HG03064 (cell line): ENCODE measurements around the gene TYSND1.
A peak's percentile ranks its signal among the peaks of the same experiment; 100 is the strongest.
"Not testable (repeated sequence)": the region's sequence is repeated elsewhere in the genome, so short reads cannot be mapped to it uniquely, and the experiment has no call there.

Experiments
- ATAC-seq: cut with Tn5 transposase; IDR thresholded peaks from one replicate; pipeline ENCODE4 v1.9.1; 2021; ENCODE audit warnings: low read depth; ENCODE audit not compliant: unreplicated experiment

The TYSND1 gene

DNA sequence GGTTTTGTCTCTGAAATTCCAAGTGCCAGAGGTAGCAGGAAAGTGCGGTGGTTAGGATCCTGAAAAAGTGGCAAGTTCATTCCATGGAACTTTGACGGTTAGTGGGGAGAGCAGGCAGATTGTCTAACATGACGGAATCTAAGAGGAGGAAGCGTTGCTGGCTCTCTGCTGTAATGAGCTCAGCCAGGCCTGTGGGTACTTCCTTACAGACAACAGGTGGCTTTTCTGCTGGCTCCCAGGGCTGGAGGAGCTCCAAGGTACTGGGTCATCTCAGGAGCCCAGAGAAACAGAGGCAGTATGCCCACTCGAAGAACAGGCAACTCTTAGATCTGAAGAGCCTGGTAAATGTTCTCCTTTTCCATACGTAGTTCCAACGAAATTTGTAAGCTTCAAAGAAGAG is 10.8 kb downstream of the TYSND1 start:
- ATAC-seq = no peak

DNA sequence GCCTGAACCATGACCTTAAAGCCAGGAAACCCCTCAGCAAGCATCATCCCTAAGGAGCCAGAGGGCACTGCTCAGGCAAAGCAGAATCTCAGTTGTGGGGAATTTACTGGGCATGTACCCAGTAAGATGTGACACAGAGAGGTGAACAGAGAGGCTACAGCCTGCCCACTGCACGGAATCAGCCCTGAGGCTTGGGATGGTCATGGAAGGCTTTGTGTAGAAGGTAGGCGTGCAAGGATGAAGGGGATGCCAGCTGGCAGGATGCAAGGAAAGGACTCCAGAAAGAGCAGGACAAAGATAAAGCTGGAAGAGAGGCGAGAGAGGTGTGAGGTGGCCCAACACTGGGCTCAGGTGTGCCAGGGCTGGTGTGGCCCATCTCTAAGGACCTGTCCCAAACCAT is 11.5 kb downstream of the TYSND1 start:
- ATAC-seq = no peak

DNA sequence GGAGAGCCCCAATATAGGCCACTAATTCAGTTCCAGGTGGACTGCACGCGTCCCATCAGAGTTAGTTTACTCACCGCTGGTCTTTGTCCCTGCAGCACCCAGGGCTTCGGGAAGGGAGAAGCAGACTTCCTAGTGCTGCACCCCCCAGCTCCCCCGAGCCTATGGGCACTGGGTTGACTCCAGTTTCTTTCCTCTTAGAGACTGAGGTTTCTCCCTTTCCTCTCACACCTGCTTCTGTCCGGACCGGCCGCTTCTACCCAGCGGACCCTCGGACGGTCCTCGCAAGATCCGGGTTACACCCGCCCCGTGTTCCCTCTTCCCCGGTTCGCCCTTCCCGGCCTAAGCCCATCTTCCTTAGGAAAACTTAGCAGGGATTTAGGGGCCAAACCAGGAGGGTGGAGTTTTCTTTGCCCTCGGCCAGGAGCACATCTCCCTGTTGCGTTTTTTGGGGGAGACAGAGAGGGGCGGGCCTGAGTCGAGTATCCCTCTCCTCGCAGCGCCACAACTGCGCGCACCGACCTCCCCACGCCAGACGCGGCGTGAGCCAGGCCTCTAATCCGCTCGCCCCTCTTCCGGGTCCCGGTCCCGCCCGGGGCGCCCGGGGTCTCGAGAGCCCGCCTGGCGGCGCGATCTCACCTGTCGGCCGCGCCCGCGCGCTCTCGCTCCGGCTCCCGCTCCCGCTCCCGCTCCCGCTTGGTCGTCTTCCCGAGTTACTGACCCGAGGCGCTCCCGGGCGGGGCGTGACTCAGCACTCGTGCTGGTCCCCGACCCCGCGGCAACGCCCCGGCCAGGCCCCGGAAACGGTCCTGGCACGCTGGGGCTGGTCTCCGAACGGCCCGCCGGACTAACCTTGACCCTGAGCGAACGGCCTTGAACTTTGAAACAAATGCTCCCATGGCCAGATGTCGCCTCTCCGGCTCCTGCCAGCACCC is 14.1 kb downstream of the TYSND1 start, which contains the start of gene AIFM2:
Gene AIFM2, minus strand, starts transcription at position 728 of the 932 bp plus-strand sequence. CDS start 8,741 bp downstream, outside the sequence.
- peak; percentile 67 for ATAC-seq

DNA sequence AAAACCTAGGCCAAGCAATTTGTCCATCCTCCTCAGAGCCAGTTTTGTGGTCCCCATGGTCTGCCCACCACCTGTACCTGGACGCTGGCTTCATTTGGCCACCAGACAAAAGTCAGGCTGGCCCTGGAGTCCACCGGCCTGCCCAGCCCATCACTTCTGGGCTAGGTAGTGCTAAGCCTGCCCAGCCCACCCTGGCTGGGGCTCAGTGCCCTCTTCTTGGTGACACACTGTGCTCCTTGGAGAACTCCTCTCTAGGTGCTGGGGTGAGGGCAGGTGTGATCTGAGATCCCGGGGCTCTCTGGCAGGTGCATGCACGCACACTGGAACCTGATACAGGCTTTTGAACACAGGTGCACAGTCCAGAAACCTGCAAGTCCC is 15.0 kb downstream of the TYSND1 start:
- no peak for ATAC-seq

DNA sequence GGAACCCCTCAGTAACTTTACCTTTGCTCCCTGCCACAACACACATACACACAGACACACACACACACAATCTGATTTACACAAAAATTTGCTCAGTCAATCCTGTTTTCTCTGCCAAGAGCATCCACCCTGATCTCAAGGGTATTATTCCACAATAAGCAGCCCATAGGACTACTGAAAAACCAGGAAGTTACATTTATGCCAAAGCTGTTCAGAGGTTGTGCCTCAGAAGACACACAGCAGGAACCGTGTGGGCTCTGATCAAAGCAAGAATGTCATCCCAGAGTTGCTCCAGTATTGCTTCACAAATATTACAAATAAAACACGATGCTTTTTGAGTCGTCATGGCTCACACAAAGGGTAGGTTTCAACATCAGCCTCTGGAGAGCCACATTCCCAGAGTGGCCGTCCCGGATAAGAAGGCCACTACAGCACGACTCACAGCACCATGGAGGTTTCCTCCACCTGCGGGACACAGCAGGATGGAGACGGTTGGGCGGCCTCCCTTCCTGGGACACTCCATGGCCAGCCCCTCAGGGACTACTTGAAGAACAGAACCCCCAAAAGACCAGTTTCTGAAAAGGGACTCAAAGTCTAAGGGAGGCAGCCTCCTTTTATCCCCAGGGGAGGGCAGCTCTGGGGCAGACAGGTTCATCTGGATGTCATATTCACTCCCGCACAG is 15.5 kb downstream of the TYSND1 start:
- no peak for ATAC-seq

DNA sequence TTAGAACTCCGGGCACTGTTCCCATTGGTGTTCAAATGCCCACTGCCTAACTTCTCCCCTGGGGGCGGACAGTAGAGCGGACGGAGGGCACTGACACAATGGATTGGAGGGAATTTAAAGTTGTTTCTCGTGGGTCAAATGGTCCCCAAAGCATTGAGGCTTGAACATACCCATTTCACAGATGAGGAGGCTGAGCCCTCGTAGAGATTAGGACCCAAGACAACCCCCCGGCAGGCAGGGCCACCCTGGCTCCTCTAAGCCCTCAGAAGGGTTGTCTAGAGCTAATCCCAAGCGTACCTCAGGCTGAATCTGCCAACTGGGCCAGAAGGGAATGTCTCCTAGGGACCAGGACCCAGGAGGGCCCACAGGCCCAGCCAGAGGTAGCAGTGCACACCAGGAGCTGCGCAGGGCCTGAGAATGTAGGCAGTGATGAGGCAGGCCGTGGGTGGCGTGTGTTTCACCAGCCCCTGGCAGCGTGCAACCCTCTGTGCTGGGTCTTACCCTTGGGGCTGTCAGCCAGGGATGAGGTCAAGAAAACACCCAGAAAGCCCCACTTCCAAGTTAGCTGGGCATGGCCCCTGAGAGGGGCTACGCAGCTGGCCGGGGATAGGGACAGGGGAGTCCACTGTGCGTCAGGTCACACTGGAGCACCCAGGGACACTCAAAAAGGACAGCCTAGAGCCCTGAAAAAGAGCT is 19.7 kb downstream of the TYSND1 start:
- no peak for ATAC-seq

DNA sequence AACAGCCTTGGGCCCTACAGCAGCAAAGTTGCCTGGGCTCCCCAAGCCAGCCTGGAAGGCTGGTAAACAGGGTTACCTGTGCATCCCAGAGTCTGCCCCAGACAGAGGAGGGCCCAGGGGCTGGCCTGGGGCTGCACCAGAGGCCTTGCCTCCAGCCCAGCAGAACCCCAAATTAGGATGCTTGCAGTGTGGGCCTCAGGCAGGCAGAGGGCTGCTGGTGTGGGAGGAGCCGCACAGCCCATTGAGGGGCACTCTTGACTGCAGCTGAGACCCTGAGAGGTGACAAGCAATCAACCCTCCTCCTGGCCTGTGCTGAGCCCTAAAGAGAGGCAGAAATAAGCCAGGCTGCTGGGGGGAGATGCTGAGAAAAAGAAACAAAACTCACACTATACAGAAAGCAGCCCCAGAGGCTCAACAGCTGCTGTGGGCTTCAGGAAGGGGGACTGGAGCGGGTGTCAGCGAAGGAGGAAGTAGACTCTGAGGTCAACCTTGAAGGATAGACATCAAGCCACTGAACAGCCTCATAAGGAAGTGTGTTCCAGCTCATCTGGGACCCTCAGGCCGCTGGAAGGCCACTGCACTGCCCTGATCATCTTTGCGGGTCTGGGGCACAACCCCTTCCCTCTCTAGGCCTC is 20.5 kb downstream of the TYSND1 start:
- ATAC-seq = no peak

DNA sequence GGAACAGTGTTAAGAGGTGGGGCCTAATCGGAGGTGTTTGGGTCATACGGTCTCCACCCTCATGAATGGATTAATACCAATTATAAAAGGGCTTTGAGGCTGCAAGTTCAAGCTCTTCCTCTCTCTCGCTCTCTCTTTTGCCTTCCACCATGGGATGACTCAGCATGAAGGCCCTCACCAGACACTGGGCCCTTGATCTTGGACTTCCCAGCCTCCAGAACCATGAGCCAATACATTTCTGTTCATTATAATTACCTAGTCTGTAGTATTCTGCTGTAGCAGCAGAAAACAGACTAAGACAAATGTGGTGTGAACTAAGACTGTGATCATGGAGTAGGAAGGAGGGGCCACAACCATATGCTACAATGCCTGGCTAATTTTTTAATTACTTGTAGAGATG is 21.6 kb downstream of the TYSND1 start:
- ATAC-seq = no peak

DNA sequence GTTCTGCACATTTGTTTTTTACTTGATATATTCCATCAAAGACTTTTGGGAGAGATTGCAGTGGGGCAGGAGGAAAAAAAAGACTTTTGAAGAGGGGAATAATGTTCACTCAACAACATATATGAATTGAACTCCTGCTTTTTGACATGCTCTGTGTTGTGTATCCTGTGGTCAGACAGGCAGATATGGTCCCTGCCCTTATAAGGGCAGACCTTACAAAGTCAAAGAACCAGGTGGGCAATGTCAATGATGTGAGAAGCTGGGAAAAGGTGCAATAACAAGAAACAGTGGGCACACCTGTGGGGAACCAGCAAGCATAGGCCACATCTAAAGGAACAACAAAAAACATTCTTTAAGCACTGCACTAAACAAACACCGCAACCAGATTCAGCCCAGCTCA is 22.1 kb downstream of the TYSND1 start:
- ATAC-seq = no peak

DNA sequence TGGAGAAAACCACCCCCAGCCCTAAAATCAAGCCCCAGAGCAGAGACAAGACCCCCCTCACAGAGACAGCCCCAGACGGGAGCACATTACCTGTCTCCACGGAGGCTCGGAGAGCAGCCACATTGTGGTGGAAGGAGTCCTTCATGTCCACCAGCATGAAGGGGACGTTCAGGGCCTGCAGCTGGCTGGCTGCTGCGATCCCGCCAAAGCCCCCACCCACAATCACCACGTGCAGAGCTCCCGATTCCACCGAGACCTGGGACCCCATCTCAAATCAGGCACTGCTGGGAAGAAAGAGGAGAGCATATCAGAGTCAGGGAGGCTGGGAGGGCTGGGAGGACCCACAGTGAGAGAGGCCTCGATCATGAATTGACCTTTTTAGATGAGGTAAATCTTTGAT is 22.7 kb downstream of the TYSND1 start:
- no peak for ATAC-seq

DNA sequence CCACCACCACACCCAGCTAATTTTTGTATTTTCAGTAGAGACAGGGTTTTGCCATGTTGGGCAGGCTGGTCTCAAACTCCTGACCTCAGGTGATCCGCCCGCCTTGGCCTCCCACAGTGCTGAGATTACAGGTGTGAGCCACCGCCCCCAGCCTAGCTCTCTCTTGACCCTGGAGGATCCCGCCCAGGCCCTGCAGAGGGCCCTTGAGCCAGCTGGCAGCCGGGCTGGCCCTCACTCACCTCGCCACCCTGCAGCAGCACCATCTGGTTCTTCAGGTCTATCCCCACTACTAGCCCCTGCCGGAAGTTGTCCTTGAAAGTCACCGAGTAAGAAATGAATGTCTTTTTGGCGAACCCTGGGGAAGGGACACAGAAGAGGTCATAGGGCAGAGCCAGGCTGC is 23.3 kb downstream of the TYSND1 start:
- not testable (repeated sequence) for ATAC-seq

DNA sequence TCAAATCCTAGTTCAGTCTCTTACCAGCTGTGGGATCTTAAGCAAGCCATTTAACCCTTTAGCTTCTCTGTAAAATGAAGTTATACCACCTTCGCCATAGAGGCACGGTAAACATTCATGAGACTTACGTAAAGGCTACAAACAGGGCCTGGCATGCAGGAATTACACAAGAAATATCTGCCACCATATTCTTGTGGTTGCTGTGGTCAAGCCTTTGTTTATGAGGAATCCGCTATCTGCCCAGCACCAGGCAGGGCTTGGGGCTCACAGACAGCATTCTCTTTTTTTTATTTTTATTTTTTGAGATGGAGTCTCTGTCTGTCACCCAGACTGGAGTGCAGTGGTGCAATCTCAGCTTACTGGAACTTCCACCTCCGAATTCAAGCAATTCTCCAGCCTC is 23.8 kb downstream of the TYSND1 start:
- ATAC-seq = no peak

DNA sequence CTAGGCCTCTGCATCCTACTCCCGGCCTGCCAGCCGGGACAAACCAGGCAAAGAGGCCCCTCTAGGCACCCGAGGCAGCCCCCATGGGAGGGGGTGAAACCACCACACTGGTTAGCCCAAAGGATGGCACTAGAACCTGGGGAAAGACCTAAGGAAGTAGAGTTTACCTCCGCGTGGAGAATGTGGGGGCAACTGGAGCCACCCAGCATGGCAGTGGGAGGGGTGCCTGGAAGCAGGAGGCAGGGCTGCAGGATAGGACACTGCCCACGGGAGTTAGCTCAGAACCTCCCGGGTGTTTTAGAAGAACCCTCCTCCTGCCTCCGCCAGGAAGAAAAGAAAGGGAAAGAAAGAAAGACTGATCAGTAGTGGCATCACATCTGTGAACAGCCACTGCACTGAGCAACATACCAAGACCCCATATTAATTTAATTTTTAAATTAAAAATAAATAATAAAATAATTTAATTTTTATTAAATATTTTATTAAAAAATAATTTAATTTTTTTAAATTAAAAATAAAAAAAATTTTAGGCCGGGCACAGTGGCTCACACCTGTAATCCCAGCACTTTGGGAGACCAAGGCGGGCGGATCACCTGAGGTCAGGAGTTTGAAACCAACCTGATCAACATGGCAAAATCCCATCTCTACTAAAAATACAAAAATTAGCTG is 25.1 kb downstream of the TYSND1 start:
- no peak for ATAC-seq

DNA sequence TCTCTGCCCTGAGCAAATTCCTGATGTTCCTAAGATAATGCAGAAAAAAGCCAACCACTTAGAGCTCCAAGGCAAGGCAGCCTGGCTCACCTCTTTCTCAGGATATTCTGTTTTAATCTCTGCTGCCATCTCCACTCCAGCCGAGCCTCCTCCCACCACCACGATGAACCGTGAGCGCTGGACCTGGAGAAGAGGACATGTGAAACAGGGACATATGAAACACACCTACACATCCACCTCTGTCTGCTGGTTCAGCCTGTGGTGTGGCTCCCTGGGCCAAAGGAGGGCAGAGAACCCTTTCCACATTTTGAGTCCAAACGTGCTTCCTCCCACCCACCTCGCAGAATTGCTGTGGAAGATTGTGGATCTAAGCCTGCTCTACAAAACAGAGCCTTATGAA is 26.1 kb downstream of the TYSND1 start:
- no peak for ATAC-seq

DNA sequence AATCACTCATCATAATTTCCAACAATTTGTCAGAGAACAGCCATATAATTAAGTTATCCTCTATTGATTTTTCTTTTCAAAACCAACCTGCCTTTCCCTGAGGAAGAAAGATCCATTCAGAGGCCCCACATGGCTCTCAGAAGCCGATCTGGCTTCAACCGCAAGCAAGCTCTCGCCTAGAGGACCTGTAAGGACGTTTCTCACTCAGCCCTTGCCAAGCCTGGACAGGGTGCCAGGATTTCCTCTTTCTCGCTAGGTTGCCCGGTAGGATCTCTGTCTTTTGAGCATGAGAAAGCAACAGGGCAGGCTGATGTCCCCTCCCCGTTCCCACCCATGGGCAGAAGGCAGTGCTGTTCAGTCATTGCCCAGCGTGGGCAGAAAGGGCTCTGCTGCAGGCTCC is 26.9 kb downstream of the TYSND1 start:
- ATAC-seq = no peak

DNA sequence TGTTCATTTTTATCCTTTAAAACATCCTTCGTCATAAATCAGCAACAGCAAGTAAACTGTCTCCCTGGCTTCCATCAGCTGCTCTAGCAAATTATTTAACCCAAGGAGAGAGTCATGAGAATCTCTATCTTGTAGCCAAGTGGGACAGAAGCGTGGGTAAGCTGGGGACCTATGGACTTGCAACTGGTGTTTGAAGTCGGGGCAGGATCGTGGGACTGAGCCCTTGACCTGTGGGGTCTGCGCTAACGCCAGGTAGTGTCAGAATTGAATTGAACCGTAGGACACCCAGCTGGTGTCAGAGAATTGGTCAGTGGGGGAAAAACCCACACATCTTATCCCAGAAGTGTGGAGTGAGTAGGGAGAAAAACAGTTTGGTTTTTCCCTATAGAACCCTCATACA is 27.3 kb downstream of the TYSND1 start:
- ATAC-seq = no peak

DNA sequence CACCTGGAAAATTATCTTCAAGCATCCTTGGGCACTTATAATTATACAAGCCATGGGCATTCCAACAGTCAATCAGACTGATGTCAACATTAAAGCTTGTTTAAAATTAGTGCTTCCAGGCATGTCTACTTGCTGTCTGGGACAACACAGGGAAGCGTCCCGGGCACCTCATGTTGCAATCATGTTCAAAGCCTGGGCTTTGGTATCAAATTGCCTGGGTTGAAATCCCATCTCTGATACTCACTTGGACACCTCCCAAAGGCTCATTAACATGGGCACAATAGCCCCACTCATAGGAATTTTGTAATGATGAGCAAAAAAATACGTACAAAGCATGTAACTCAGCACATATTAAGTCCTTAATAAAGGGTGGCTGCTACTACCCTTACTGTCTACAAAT is 28.3 kb downstream of the TYSND1 start:
- no peak for ATAC-seq

DNA sequence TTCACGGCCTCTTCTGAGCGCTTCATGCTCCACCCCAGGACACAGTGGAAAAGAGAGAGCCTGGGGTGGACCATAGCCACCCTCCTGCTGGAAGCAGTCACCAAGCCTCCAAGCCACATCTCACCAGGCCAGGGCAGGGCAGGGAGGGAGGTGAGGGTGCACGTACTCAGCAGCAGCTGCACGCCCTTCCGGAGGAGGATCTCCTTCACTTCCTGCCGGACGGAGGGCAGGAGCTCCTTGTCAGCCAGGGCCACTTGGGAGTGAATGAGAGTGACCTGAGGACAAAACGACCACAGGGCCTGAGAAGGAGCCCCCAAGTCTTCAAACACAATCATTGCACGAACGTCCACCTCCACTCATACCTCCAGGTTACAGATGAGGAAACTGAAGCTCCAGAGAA is 28.9 kb downstream of the TYSND1 start:
- no peak for ATAC-seq

DNA sequence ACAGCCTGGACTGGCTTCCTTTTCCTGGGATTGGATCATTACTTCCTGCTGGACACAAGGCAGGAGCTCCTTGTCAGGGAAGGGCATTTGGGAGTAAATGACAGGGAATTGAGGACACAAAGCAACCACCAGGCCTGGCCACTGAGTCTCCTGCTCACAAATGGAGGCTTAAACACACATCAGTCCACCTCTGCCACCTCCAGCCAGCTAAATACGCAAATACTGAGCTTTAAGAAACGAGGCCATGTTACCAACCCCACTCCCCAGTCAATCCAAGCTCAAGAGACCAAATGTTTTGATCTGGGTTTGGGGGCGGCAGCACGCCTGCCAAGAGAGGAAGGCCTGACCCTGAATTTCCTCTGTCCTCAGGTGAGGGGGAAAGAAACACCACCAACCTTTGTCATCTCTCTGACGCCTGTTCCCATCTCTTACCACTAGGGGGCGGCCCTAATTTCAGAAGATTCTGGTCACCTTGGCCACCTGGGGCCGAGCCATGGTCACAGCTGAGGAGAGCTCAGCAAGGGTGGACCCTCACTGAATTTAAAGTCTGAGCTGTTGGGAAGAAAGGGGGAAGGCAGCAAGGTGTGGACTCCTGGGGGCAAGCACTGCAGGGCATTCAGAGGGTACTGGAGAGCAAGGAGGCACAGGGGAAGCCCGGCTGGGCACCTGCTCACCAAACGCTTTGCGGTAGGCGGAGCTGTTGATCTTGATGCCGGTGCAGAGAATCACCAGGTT is 30.4 kb downstream of the TYSND1 start:
- ATAC-seq = no peak

DNA sequence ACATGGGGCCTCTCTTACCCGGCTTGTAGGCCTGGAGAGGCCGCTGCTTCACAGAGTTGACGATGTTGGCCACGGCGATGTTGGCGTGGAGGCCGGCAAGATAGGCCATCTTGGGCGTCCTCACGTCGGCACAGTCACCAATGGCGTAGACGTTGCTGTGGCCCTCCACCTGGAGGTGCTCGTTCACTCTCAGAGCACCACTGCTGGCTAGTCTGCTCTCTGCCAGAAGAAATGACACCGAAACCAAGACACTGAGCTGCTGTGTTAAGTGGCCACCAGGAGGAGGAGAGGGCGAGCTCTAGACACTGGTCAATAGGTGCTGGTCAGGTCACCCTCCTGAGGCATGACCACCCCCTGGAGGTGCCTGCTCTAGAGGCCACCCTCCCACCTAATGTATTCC is 31.6 kb downstream of the TYSND1 start:
- ATAC-seq = no peak
